ENCODE measurements around the gene MALT1. TPM values are rescaled to one million over a fixed set of nuclear protein-coding genes. Genes with fewer than 3 reads are reported as not detected.

The MALT1 gene
- total RNA-seq, 1 donor from 2014 or later = 14.5 TPM

GRCh38 chr18:58687871-58688308 lies 16.6 kb downstream of the MALT1 start:
- Histone ChIP-seq H3K27ac (no peak overlapping the region), H3K4me3 (no peak overlapping the region), H3K36me3 (peaks cover 4 to 26% of the 10 kb centered on the region in 2 donors), H3K27me3 (no peaks in the 10 kb centered on the region), H3K9me3 (no peaks in the 10 kb centered on the region), H3K4me1 (no peaks in the 10 kb centered on the region)
- no peak for DNase-seq (ENCODE audit: low spot score in 2 of 2)
- no peak for TF ChIP-seq CTCF (IDR thresholded peaks at IDR 0.05)
- intact Hi-C loops (cut with DNase I) = no loop called here

- no peak overlapping the region for H3K27ac ChIP-seq
- DNase-seq (ENCODE audit: low spot score in 2 of 2) = no peak
- intact Hi-C loops (cut with DNase I) = no loop called here
- no peaks in the 10 kb centered on the region for H3K4me1 ChIP-seq
- H3K36me3 ChIP-seq = peaks cover 4 to 17% of the 10 kb centered on the region in 2 donors
- no peaks in the 10 kb centered on the region for H3K9me3 ChIP-seq
- TF ChIP-seq CTCF (IDR thresholded peaks at IDR 0.05) = no peak
- no peaks in the 10 kb centered on the region for H3K27me3 ChIP-seq
- no peak overlapping the region for H3K4me3 ChIP-seq
These were observed 19.0 kb downstream of the MALT1 start for GRCh38 chr18:58690259-58690658.

GRCh38 chr18:58691256-58691655 lies 20.0 kb downstream of the MALT1 start:
- peaks cover 3 to 12% of the 10 kb centered on the region in 2 donors for H3K36me3 ChIP-seq
- no peak for DNase-seq (ENCODE audit: low spot score in 2 of 2)
- H3K27ac ChIP-seq = no peak overlapping the region
- no peaks in the 10 kb centered on the region for H3K27me3 ChIP-seq
- intact Hi-C loops (cut with DNase I) = no loop called here
- no peaks in the 10 kb centered on the region for H3K4me1 ChIP-seq
- no peak overlapping the region for H3K4me3 ChIP-seq
- H3K9me3 ChIP-seq = no peaks in the 10 kb centered on the region
- no peak for TF ChIP-seq CTCF (IDR thresholded peaks at IDR 0.05)

- intact Hi-C loops (cut with DNase I) = no loop called here
- Histone ChIP-seq H3K27ac (no peak overlapping the region), H3K4me3 (no peak overlapping the region), H3K9me3 (no peaks in the 10 kb centered on the region), H3K4me1 (no peaks in the 10 kb centered on the region), H3K36me3 (peaks cover 0 to 10% of the 10 kb centered on the region in 2 donors), H3K27me3 (no peaks in the 10 kb centered on the region)
- no peak for TF ChIP-seq CTCF (IDR thresholded peaks at IDR 0.05)
- no peak for DNase-seq (ENCODE audit: low spot score in 2 of 2)
These were observed 21.3 kb downstream of the MALT1 start for GRCh38 chr18:58692422-58693185.

GRCh38 chr18:58694221-58694620 lies 23.0 kb downstream of the MALT1 start:
- H3K9me3 ChIP-seq = no peaks in the 10 kb centered on the region
- H3K4me1 ChIP-seq = no peaks in the 10 kb centered on the region
- H3K36me3 ChIP-seq = peaks cover 0 to 9% of the 10 kb centered on the region in 2 donors
- no peak overlapping the region for H3K27ac ChIP-seq
- no peaks in the 10 kb centered on the region for H3K27me3 ChIP-seq
- TF ChIP-seq CTCF (IDR thresholded peaks at IDR 0.05) = no peak
- no peak for DNase-seq (ENCODE audit: low spot score in 2 of 2)
- intact Hi-C loops (cut with DNase I) = no loop called here
- no peak overlapping the region for H3K4me3 ChIP-seq
